Left lobe of liver (tissue), 2 donors: ENCODE results near the gene SNX14. TPM values are rescaled to one million over a fixed set of nuclear protein-coding genes. Genes with fewer than 3 reads are reported as not detected.
"Not testable (repeated sequence)": the region's sequence is repeated elsewhere in the genome, so short reads cannot be mapped to it uniquely, and the experiment has no call there.

Experiments used
- ATAC-seq: fragments of 200-7000 bp; cut with Tn5 transposase; one replicate; pipeline ENCODE4 v1.9.1; 2020; ENCODE audit warnings: mild to moderate bottlenecking, moderate library complexity
- DNase-seq: peaks from one replicate; pipeline ENCODE4 v3.0.0-alpha.2; 2020; ENCODE audit warnings: low spot score
- total RNA-seq: library from RNA; stranded (reverse); gene quantifications from one replicate; pipeline ENCODE4 v1.2.1, GENCODE V29; 2021
- donor health status: DM: no; HTN: no; CAD: no; lungs with moderate emphysema.
- donor health status: DM: no; HTN: yes; CAD: no.

Gene SNX14
- total RNA-seq, result 37.5 TPM

- peak; percentile 91 for ATAC-seq
Observed at GRCh38 chr6:85593438-85594196, at the start of gene SNX14. SNX14 (minus strand) TSS chr6:85593858; CDS start chr6:85593718, 140 bp downstream.

GRCh38 chr6:85642774-85643536, 49.3 kb upstream of the SNX14 start, which contains the start of gene SYNCRIP:
SYNCRIP (minus strand) TSS chr6:85642886; CDS start chr6:85641439, 1,447 bp downstream.
- DNase-seq, result peak; percentile 99
- peak; percentile 84 for ATAC-seq

More at GRCh38 chr6:85593438-85594196, at the start of gene SNX14:
- peak; percentile 99 for DNase-seq

GRCh38 chr6:85641897-85642773, 48.5 kb upstream of the SNX14 start:
- ATAC-seq, result peak; percentile 2

GRCh38 chr6:85641522-85641896, 47.9 kb upstream of the SNX14 start:
- ATAC-seq (no peak), DNase-seq (no peak)

More at GRCh38 chr6:85641897-85642773, 48.5 kb upstream of the SNX14 start:
- peak; percentile 58 for DNase-seq

- no peak for ATAC-seq
- DNase-seq, result no peak
Observed at GRCh38 chr6:85640821-85641220, 47.2 kb upstream of the SNX14 start.

GRCh38 chr6:85637579-85637978, 43.9 kb upstream of the SNX14 start:
- ATAC-seq, result no peak
- no peak for DNase-seq

- DNase-seq, result no peak
- ATAC-seq, result no peak
Observed at GRCh38 chr6:85632164-85632942, 38.7 kb upstream of the SNX14 start.

- not testable (repeated sequence) for DNase-seq
Observed at GRCh38 chr6:85631117-85631516, 37.5 kb upstream of the SNX14 start.

GRCh38 chr6:85628353-85628752, 34.7 kb upstream of the SNX14 start:
- no peak for ATAC-seq
- no peak for DNase-seq

More at GRCh38 chr6:85631117-85631516, 37.5 kb upstream of the SNX14 start:
- ATAC-seq, result not testable (repeated sequence)

GRCh38 chr6:85620308-85620707, 26.6 kb upstream of the SNX14 start:
- DNase-seq, result no peak
- no peak for ATAC-seq

GRCh38 chr6:85614780-85615179, 21.1 kb upstream of the SNX14 start:
- ATAC-seq (no peak), DNase-seq (no peak)

- DNase-seq, result no peak
- ATAC-seq, result no peak
Observed at GRCh38 chr6:85612690-85613474, 19.2 kb upstream of the SNX14 start.

- DNase-seq, result no peak
- ATAC-seq, result no peak
Observed at GRCh38 chr6:85610182-85610895, 16.7 kb upstream of the SNX14 start.

GRCh38 chr6:85602100-85602499, 8.4 kb upstream of the SNX14 start:
- no peak for DNase-seq

GRCh38 chr6:85600713-85601313, 7.2 kb upstream of the SNX14 start:
- ATAC-seq (no peak), DNase-seq (no peak)

More at GRCh38 chr6:85602100-85602499, 8.4 kb upstream of the SNX14 start:
- ATAC-seq, result no peak

GRCh38 chr6:85594197-85594930, 706 bp upstream of the SNX14 start:
- peak; percentile 39 for ATAC-seq
- DNase-seq, result no peak

GRCh38 chr6:85592033-85592432, 1.6 kb downstream of the SNX14 start:
- ATAC-seq (no peak), DNase-seq (no peak)
